GM21825 (cell line): ENCODE data around the gene GATB.

ENCODE experiments used
- ATAC-seq: cut with Tn5 transposase; IDR thresholded peaks from one replicate; pipeline ENCODE4 v1.9.1; 2021; ENCODE audit warnings: mild to moderate bottlenecking, moderate library complexity; ENCODE audit not compliant: unreplicated experiment

GATB gene

DNA sequence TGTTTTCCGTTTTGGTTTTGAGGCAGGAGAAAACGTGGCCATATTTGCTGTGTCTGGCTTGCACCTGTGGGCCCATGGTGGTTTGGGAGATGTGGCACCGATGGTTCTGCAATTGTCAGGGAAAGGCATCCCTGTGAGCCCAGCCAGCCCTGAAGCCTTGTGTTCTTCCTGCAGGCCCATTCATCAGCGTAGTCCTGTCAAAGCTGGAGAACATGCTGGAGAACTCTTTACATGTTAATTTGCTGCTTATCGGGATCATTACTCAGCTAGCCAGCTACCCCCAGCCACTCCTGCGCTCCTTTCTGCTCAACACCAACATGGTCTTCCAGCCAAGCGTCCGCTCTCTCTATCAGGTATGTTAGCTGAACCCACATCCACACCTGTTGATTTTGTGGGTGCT, 104.7 kb downstream of the GATB start:
- ATAC-seq = no peak

DNA sequence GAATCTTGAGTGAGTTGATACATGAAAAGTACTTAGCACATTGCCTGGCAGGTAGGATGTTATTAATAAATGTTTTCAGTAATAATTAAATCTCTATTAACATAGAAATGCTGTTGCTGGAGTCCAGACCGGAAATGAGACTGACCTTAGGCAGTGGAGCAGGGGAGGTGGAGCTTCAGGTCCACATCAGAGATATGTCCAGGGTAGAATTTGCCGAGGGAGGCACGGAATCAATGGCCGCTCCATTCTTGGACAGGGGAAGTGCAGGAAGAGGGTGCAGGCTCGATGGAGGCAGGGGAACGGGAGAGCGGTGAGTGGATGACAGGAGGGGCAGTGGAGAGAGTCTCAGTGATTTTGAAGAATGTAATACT, 107.3 kb downstream of the GATB start:
- no peak for ATAC-seq

DNA sequence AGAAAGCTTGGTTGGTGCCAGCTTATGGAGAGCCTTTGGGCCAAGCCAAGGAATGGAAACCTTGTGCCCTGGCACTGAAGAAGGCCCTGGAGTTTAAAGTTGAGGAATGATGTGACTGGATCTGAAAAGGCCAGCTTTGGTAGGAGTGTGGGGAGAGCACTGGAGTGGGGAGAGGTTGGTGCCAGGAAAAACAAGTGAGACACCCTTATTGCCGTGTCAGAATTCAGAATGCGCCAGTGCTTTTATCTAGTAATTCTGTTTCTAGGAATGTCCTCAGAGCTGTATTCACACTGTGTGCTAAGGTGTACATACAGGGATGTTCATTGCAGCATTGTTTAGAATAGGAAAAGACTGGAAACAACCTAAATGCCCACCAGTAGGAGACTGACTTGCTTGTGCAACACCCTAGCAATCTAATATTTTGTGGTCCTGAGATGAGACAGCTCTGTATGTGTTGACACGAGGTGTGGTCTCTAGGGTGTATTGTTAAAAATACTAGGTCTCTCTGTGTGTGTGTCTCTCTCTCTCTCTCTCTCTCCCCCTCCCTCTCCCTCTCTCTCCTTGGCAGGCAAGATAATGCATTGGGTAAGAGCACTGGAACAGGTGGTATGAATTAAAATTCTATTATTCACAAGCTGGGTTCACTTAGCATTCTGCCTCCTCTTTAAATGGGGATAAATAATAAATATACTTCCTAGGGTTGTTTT, 107.8 kb downstream of the GATB start:
- ATAC-seq = no peak

DNA sequence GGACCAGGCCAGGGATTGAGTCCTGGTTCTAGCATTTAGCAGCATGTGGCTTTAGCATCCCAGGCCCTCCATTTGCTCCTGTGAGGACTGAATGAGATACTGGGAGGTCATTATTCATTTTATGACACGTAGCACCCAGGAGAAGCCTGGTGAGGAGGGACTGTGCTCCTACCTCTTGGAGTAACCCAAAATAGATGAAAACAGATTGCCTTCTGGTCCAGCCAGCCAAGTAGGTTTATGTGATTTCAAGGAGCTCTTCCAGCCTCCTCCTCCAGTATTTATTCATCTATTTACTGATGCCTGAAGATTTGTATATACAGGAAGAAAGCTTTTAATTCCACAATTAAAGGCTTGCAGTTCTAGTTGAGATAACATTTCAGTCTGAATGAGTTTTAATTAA, 109.3 kb downstream of the GATB start:
- ATAC-seq = no peak

DNA sequence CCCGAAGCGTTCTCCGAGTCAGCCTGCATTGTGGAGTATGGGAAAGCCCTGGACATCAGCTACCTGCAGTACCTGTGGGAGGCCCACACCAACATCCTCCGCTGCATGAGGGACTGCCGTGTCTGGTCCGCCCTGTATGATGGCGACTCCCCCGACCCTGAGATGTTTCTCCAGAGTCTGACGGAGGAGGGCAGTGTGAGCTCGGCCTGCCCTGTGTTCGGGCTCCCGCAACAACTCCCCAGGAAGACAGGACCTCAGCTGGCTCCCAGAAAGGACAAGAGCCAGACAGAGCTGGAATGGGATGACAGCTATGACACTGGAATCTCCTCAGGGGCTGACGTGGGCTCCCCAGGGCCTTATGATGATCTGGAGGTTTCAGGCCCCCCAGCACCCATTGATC, 111.3 kb downstream of the GATB start:
- ATAC-seq = no peak

DNA sequence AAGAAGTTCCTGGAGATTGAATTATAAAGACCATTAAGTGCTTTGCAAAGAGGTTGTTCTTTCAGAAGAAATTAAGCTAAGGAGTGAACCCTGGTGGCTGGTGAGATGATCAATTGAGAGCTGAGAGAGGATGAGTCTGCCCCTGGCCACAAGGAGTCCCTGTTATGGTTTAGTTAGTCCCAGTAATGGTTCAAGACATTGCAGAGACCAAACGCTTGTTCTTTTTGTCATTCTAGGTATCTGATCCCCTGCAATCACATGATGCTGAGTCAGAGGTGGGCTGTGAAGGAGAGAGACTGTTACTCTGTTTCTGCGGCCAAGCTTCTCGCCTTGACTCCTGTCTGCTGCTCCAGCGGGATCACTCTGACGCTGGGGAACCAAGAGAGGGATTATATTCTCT, 114.5 kb downstream of the GATB start:
- ATAC-seq = no peak

DNA sequence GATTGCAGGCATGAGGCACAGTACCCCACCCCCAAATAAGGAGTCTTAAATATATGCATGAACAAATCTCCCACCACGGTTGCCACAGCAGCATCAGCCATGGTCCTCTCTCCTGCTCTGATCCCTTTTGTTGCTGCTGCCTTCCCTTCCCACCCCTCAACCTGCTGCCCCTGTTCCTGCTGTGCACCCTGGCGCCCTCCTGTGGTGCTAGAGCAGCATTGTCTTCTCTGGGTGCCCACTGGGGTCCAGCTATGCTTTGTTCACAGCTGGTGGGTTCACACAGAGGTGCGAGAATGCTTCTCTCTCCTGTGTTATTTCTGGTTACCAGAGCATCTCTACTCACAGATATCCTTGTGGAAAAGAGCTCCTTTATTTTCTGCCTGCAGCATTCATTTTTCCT, 116.2 kb downstream of the GATB start:
- no peak for ATAC-seq

DNA sequence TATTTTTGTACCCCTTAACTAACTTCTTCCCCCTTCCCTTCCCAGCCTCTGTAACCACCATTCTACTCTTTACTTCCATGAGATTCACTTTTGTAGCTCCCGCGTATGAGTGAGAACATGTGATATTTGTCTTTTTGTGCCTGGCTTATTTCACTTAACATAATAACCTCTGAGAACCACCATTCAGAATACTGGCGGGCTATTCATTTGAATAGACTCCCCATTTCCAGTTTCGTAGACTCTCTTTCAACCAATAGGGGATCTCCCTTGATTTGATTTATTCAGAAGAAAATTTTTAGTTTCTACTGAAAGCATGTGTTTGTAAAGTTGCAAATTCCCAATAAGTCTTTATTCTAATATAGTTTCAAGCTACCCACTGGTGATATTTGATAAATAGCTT, 117.2 kb downstream of the GATB start:
- ATAC-seq = no peak

DNA sequence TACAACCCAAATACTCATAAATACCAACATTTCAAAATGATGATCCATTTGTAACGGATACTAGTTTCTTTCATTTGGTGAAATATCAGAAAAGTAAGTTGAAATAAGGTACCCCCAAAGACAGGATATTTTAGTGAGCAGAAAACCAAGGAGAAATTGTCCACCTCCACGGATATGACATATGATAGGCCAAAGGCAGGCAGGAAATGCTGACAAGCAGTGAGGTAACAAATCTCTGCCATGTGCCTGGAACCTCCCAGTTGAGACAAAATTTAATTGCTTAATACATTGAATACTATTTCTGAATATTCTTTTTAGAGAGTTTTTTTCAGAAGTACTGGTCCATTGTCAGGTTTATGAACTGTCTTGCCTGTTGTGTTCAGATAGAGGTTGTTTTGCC, 118.8 kb downstream of the GATB start:
- ATAC-seq = no peak

DNA sequence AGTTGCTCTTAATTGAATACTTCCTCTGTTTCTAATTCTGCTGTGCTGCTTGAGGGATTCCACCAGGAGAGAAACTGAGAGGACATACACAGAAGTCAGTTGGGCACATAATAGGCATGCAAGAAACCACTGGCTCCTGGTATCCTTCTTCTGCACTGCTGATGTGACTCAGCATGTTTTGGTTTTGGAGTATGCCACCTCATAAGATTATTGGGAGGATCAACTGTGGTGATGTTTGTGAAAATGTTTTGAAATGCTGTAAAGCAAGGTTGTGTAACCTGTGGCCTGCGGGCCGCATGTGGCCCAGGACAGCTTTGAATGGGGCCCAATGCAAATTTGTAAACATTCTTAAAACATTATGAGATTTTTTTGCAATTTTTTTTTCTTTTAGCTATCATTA, 119.6 kb downstream of the GATB start:
- no peak for ATAC-seq

DNA sequence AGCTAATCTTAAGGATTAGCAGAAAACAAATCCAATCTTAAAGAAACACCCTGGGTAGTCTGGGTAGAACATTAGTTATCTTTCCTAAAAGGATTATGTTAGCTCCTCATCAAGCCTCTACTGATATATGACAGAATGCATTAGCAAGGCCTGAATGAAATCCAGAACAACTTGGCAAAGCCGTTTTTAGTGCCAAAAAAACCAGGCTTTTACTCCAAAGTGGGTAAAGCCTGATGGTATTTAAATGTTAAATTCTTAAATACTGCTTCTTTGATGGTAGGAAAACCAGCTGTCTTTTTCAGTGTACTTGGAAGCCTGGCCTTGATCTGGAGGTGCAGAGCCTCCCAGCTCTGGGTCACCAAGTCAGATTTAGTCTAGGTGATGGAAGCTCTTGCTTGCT, 120.4 kb downstream of the GATB start:
- no peak for ATAC-seq

DNA sequence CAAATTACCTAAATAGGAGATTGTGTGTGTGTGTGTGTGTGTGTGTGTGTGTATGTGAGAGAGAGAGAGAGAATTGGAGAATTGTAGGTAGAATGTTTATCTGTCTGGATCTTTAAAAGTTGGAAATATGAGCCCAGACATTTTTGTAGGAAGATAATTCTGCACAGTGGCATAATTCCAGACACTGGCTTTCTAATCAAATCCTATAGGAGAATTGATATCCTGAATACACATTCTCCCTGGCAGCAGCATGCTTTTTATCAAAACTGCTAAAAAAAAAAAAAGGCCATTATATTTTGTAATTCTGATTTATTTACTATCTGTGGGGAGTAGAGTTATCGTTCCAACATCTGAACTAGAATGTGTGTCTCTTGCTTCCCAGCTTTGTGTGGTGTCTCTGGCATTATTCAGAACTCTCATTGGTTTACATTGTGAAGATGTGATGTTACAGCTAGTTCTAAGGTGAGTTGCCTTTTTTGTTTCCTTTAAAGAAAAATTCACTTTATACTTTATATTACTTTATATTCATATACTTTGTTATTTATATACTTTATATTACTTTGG, 122.4 kb downstream of the GATB start:
- no peak for ATAC-seq

DNA sequence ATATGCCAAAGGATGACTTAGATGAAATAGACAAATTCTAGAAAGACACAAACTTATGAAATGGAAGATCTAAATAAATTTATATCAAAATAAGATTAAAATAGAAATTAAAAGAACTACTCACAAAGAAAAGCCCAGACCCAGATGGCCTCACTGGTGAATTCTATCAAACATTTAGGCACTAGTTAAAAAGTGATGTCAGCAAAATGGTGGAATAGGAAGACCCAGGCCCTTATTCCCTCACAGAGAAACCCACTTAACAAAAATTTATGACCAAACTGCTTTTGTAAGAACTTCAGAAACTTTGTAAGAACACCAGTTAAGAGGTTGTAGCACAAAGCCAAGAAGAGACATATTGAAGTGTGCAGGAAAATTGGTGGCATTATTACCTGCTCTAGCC, 129.5 kb downstream of the GATB start:
- ATAC-seq = no peak

DNA sequence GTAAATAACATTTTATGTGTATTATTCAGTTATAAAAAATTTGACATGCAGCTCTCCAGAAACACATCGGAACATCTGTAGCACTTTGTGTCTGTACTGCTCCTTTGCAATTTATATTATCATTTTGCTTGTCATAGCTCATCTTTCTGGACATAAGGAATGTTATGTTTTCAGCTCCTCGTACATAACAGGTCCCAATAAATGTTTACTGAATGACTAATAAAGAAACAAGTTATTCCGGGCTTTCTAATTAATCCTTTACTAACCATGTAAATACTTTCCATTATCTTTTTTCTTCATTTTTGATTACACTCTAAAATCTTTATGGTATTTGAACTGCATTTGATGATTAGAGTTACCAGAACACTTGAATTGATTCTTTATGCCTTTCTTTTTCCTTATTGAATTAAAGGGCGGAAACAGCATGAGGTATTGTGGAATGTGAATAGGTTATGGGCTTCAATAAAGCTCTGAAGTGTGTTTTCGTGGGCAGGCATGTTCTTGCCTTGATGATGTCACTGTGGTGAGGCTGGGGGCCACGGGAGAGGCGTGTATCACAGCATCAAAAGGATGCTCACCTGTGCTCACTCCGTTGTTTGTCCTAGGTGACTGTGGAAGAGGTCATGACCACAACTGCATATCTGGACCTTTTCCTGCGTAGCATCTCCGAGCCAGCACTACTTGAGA, 131.6 kb downstream of the GATB start:
- ATAC-seq = no peak

DNA sequence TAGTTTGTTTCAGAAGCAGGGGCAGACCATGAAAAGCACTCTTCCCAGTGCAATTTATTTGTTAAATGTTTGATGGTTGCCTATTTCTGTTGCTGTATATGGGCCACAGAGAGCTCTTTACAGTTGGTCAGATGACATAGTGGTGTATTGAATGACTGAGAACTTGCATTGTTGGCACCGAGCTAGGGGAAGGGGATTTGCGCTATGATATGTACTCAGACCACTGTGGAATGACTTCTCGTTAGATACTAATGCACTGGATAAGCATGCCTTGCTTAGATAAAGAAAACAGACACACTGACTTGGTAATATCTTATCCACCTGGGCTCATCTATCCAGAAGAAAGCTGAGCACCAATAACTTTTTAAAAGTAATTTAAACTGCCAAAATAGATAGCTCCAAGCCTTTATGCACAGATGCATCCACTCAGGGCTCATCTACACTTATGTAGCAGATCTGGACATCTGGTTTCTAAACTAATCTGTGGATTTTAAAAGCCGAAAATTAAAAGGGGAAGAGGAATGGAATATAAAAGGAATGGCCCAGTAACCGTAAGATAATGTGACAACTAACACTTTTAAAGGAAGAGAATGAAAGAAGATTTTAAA, 132.7 kb downstream of the GATB start:
- ATAC-seq = no peak

DNA sequence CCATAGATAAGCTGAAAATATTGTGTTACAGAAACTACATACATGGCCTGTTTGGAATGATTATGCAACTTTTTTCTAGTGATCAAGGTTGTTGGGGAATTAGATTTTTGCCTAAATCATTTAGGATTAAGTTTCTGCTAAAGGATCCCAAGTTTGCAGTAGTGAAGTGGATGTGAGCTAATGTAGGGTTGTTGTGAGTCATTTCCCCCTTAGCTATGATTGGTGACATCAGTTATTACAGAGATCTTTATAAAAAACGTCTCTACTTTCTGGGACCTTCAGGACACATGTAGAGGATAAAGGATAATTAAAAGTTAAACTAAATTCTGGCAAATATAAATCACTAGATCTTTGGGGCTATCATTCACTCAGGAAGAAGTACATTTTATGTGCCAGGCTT, 133.3 kb downstream of the GATB start:
- ATAC-seq = no peak

DNA sequence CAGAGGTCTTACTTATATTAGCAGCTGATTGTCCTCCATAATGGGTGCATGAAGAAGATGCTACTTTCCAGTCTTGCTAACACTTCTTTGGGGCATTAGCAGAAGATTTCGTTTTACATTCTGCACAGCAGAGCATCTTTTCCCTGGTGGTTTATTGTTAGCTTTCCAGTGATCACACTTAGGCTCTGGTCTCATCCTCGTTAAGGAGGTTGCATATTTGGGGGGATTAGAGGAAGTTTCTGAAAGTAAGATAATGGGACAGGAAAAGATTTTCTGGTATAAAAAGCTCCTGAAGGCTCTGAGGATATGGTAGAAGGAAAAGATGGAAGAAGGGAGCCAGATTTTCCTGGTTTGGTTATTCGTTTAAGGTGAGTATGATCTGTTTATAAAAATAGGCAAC, 134.1 kb downstream of the GATB start:
- ATAC-seq = no peak

DNA sequence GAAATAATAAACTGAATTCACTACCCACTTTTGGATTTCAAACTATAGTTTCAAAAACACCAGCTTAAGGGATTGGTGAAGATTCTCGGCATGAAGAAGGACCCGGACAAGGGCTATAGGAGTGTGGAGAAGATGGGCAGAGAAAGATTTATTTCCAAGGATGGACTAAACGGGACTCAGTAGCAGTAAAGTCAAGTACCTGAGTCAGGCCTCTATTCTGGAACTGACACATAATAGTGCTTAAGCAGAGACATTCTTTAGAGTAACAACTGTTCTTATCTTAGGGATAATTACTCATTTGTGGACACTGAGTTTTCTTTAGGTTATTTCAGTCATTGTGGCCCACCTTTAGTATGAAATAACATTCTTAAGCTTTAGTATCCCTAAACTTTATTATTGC, 134.6 kb downstream of the GATB start:
- ATAC-seq = no peak

DNA sequence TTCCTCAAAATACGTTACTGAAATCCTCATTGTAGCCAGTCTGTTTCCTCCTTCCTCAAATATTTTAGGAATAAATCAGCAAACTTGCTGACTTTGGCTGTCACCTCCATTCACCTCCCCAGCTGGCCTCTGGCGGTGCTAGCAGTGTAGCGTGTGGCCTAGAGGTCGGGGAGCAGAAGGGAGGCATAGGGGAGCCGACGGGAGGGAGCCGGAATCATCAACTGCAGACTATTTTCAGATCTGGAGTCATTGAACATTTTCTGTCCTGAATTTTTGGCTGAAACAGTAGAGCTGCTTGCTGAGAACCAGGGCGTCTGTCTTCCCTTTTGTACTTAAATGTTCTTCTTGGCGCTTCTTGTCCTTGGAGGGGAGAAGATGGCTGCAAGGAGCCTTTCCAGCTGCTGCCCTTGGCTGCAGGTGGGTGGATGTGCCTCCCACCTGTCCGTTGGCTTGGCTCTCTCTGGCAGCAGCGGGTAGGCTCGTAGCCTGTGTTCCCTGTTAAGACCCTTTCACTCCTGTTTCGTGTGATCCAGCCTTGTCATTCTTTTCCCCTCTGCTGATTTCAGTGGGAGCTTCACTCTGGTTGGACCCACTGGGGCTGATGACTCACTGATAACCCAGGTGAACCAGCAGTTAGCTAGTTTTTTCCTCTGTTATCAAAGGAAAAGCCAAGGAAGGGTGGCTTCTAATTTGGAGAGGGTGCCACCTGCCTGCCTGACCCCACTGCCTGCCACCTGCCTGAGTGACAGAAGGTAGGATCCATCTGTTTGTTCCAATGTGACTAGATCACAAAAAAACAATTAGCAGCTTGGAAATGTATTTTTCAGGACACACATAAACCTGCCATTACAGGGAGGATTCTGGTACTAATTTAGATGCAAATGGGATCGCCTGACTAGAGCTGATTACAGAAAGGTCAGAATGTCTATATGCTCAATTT, 135.9 kb downstream of the GATB start:
- ATAC-seq = no peak
